Breast epithelium (tissue), 4 donors: Measurements from ENCODE around the gene CACNA2D1. TPM values are rescaled to one million over a fixed set of nuclear protein-coding genes. Genes with fewer than 3 reads are reported as not detected.

Experiments used
- DNase-seq, 2 donors: peaks; one replicate each; pipeline ENCODE4 v3.0.0-alpha.2; 2019; ENCODE audit warnings: low spot score in 2 of 2
- H3K27ac ChIP-seq, 2 donors: fragments of 200-600 bp; sonication (generic) in 1 of 2; one replicate each; pipeline ENCODE4 v1.5.1; 2016 to 2019; ENCODE audit warnings: mild to moderate bottlenecking in 1 of 2
- H3K27me3 ChIP-seq, 2 donors: fragments of 200-600 bp; sonication (generic) in 1 of 2; one replicate each; pipeline versions ENCODE4 v1.5.1 to v1.6.0; 2017 to 2019; ENCODE audit warnings: control low read depth in 1 of 2, mild to moderate bottlenecking in 1 of 2
- H3K36me3 ChIP-seq: fragments of 200-600 bp; one replicate; pipeline ENCODE4 v1.5.1; 2019
- H3K4me1 ChIP-seq, 2 donors: fragments of 200-600 bp; sonication (generic); one replicate each; pipeline ENCODE4 v1.5.1; 2016 to 2019; ENCODE audit warnings: control low read depth in 1 of 2
- H3K4me3 ChIP-seq, 3 donors: fragments of 200-600 bp; sonication (generic); 1 replicate in 2 of 3; 2 replicates in 1 of 3; pipeline ENCODE4 v1.5.1; 2016 to 2019; ENCODE audit warnings: mild to moderate bottlenecking in 3 of 3, moderate library complexity in 2 of 3
- H3K9me3 ChIP-seq, 2 donors: fragments of 200-600 bp; sonication (generic) in 1 of 2; one replicate each; pipeline ENCODE4 v1.5.1; 2016 to 2019; ENCODE audit warnings: control low read depth in 1 of 2
- CTCF ChIP-seq, 3 donors: fragments of 450-650 bp; IDR thresholded peaks; one replicate each; pipeline ENCODE4 v1.5.1; 2016 to 2017; ENCODE audit warnings: antibody characterized with exemption in 3 of 3, mild to moderate bottlenecking in 3 of 3, moderate library complexity in 3 of 3
- POLR2A ChIP-seq: fragments of 450-650 bp; IDR thresholded peaks from one replicate; pipeline ENCODE4 v1.6.1; 2016; ENCODE audit warnings: antibody characterized with exemption, mild to moderate bottlenecking, moderate library complexity
- POLR2AphosphoS5 ChIP-seq, 3 donors: sonication (generic); formaldehyde crosslinking; IDR thresholded peaks; one replicate each; pipeline ENCODE4 v1.6.1; 2017; ENCODE audit warnings: antibody characterized with exemption in 3 of 3
- intact Hi-C: fragments of 100-400 bp; cut with DNase I; formaldehyde crosslinking; loops from one replicate; pipeline ENCODE4 v1.15.1; 2023; ENCODE audit warnings: low total_unique reads
- total RNA-seq, 3 donors: library from RNA; depleted of rRNA; stranded (reverse); fragments of >200 nt; gene quantifications; one replicate each; pipeline ENCODE4 v1.1.0, GENCODE V29; 2016

Gene CACNA2D1
- total RNA-seq, 3 donors from 2014 or later, result 10.2 to 79.4 (median 16.0) TPM

GRCh38 chr7:82410461-82410860, 33.1 kb downstream of the CACNA2D1 start:
- H3K4me1 ChIP-seq, result no peaks in the 10 kb centered on the region
- intact Hi-C loops, result no loop called here
- no peaks in the 10 kb centered on the region for H3K9me3 ChIP-seq
- no peaks in the 10 kb centered on the region for H3K27me3 ChIP-seq
- H3K27ac ChIP-seq, result no peak overlapping the region
- no peaks in the 10 kb centered on the region for H3K36me3 ChIP-seq
- H3K4me3 ChIP-seq, result peak overlapping the region in 2 of 3 donors; percentile 30
- DNase-seq, result no peak
- TF ChIP-seq POLR2AphosphoS5 (IDR thresholded peaks at IDR 0.05), result no peak
- TF ChIP-seq POLR2A, result no peak
- no peak for TF ChIP-seq CTCF (IDR thresholded peaks at IDR 0.05)

GRCh38 chr7:82406937-82407336, 36.6 kb downstream of the CACNA2D1 start:
- Histone ChIP-seq H3K9me3 (no peaks in the 10 kb centered on the region), H3K27ac (no peak overlapping the region), H3K27me3 (no peaks in the 10 kb centered on the region), H3K4me3 (no peak overlapping the region), H3K4me1 (no peaks in the 10 kb centered on the region), H3K36me3 (no peaks in the 10 kb centered on the region)
- DNase-seq, result no peak
- no peak for TF ChIP-seq CTCF (IDR thresholded peaks at IDR 0.05)
- TF ChIP-seq POLR2AphosphoS5 (IDR thresholded peaks at IDR 0.05), result no peak
- TF ChIP-seq POLR2A, result no peak
- intact Hi-C loops, result no loop called here

GRCh38 chr7:82405301-82405700, 38.3 kb downstream of the CACNA2D1 start:
- Histone ChIP-seq H3K9me3 (no peaks in the 10 kb centered on the region), H3K4me1 (no peaks in the 10 kb centered on the region), H3K36me3 (no peaks in the 10 kb centered on the region), H3K27me3 (no peaks in the 10 kb centered on the region), H3K27ac (no peak overlapping the region), H3K4me3 (no peak overlapping the region)
- intact Hi-C loops, result no loop called here
- DNase-seq, result no peak
- TF ChIP-seq POLR2AphosphoS5 (IDR thresholded peaks at IDR 0.05) (no peak), POLR2A (no peak), CTCF (IDR thresholded peaks at IDR 0.05) (no peak)

- Histone ChIP-seq H3K36me3 (no peaks in the 10 kb centered on the region), H3K27ac (no peak overlapping the region), H3K4me1 (no peaks in the 10 kb centered on the region), H3K9me3 (no peaks in the 10 kb centered on the region), H3K27me3 (no peaks in the 10 kb centered on the region), H3K4me3 (no peak overlapping the region)
- TF ChIP-seq POLR2AphosphoS5 (IDR thresholded peaks at IDR 0.05) (no peak), CTCF (IDR thresholded peaks at IDR 0.05) (no peak), POLR2A (no peak)
- DNase-seq, result no peak
- intact Hi-C loops, result no loop called here
Measured at GRCh38 chr7:82404652-82405051, 38.9 kb downstream of the CACNA2D1 start.

GRCh38 chr7:82404094-82404493, 39.5 kb downstream of the CACNA2D1 start:
- no peaks in the 10 kb centered on the region for H3K27me3 ChIP-seq
- no peak for DNase-seq
- H3K36me3 ChIP-seq, result no peaks in the 10 kb centered on the region
- no peaks in the 10 kb centered on the region for H3K4me1 ChIP-seq
- intact Hi-C loops, result no loop called here
- TF ChIP-seq CTCF (IDR thresholded peaks at IDR 0.05), result no peak
- TF ChIP-seq POLR2A, result no peak
- TF ChIP-seq POLR2AphosphoS5 (IDR thresholded peaks at IDR 0.05), result no peak
- no peak overlapping the region for H3K4me3 ChIP-seq
- no peaks in the 10 kb centered on the region for H3K9me3 ChIP-seq
- H3K27ac ChIP-seq, result no peak overlapping the region
